Embryonic facial prominence (tissue), 1 donor: ENCODE results near the gene ANXA11.

Experiments used
- DNase-seq: peaks from one replicate; pipeline ENCODE4 v3.0.0-alpha.2; 2016; ENCODE audit errors: extremely low spot score

Gene ANXA11

DNA sequence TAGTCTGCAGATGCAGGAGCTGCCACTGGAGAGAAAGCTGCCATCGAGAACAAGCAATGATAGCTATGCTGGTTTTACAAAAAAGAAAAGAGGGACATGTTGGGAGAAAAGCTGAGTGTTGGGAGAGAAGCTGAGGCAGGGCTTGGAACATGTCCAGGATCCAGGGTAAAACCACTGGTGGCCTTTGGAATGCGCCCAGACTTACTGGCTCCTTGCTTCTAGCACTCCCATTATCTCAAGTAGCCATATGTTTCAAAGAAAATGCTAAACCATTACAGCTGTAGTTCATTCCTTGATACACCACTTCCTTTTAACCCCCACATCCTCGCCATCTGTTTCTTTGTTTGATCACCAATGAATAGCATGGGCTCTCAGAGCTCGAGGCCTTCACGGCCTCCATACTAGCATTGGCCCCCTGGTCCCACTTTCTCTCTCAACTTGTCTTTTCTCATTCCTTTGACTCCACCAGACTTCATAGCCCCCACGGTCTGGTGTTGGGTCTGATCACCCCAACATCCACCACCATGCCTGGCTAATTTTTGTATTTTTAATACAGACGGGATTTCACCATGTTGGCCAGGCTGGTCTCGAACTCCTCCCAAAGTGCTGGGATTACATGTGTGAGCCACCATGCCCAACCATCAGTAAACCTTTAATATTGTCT, 96.6 kb downstream of the ANXA11 start:
- DNase-seq = no peak

DNA sequence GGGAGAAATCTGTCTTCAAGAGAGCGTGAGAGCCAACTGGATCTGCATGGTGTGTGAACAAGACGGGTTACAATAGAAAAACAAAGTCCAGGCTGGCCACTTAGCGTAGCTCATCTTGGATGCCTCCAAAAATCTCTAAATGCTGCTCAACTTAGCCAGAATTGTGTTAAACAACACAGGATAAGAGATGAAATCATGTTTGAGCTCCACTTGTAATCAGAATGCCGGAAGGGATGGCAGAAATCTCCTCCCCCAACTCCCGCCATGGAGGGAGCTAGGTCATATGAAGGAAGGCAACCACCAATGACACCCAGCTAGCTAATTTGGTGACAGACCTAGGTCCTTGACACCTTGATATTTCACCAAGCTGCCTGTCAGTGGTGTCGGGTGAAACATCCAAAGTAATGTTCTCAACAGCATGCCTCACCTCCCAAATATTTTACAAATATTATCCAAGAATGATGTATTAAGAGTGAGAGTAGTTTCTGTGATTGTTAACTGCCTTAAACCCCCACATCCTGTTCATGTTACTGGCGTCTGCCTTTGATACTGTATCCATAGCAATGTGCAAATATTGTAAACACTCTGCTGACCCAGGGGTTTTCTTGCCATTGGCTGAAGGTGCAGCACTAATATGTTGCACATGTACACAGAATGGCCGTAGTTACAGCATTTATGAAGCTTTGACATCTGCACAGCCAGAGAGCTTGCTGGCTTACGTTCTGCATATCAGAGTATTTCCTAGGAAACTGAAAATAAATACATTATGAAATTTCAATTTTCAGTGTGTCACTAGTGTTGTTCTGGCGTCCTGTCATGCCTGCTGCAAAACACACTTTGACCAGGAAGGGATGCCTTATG, 101.0 kb downstream of the ANXA11 start:
- DNase-seq = peak; percentile 93
